GM10248 (cell line): Measurements from ENCODE around the gene PLA2G7.

Source experiments
- CTCF ChIA-PET: fragments of 300-600 bp; sonication (Branson Sonifier 250); formaldehyde crosslinking; extraction: SDS; loops from one replicate; lab custom pipeline; 2021; ENCODE audit warnings: antibody characterized with exemption; lab: Yijun Ruan, JAX
- POLR2A ChIA-PET: fragments of 350-650 bp; sonication (Branson Sonifier 250); formaldehyde crosslinking; extraction: SDS; loops from one replicate; lab custom pipeline; 2020; ENCODE audit warnings: antibody characterized with exemption; lab: Yijun Ruan, JAX
- DNase-seq: peaks from one replicate; pipeline ENCODE4 v3.0.0; 2012; ENCODE audit errors: extremely low spot score
- CTCF ChIP-seq: IDR thresholded peaks from 2 replicates; pipeline ENCODE4 v1.5.1; 2012; ENCODE audit warnings: mild to moderate bottlenecking, low read depth; ENCODE audit errors: extremely low read depth, missing control alignments, control extremely low read depth

PLA2G7 gene

GRCh38 chr6:46715141-46715540 is 20.0 kb downstream of the PLA2G7 start:
- CTCF ChIA-PET, result no interaction called here
- DNase-seq, result no peak
- no peak for TF ChIP-seq CTCF
- POLR2A ChIA-PET, result interaction anchor here (0.6 kb wide), 1 partner anchor 1033 kb away, joined by 3 read pairs; no protein-coding TSS in a partner anchor

DNA sequence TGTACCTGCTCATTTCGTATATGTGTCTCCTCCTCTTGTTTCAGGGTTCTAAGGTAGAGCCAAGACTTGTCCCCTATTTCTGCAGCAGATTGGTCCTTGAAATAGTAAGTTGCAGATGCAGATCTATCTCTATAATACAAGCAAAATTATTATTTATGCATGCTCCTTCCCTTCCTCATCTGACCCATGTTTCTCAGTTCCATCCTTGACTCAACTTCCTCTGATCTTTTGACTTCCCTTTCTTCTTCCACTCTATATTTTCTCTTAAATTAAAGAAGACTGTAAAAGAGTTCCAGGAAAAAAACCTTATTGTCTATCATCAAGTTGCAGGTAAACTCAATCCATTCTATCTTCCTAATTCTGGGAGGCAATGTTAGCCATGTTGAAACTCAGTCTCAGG is 23.7 kb downstream of the PLA2G7 start:
- CTCF ChIA-PET, result no interaction called here
- no peak for DNase-seq
- no peak for TF ChIP-seq CTCF
- POLR2A ChIA-PET, result no interaction called here

DNA sequence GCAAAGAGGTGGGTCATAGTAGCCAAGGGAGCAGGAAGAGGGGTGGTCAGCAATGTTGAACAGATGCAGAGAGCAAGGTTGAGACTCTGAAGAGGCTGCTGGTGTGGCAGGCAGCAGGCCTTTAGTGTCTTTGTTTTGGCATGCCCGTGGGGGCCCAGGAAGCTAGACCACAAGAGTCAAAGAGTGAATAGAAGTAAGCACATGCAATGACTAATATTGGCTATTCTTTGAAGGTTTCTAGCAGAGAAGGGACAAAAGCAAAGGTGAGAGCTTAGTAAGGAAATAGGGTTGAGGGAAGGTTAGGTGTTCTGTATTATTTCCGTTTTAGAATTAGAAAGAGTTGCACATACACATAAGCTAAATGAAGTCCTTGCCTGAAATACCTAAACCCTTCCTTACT is 28.7 kb downstream of the PLA2G7 start:
- TF ChIP-seq CTCF, result no peak
- DNase-seq, result no peak
- ChIA-PET CTCF (interaction anchor here (1.6 kb wide), 1 partner anchor 70 kb away, joined by 3 read pairs; no protein-coding TSS in a partner anchor), POLR2A (no interaction called here)

DNA sequence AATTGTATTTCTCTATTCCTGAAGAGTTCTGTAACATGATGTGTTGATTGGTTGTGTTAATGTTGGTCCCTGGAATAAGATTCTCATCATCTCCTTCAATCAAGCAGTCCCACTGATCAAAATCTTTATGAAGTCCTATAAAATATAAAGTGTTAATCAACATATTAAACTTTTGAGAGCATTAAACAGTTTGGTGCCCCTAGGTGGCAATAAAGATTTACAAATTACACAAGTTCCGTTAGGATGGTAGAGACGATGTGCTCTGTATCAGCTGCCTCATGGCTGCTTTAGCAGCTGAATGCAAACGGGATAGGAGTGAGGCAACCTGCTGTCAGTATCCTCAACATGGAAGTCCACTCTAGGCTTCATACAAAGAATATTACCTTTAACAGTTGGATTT is 30.6 kb downstream of the PLA2G7 start:
- ChIA-PET CTCF (interaction anchor here (1.0 to 1.4 kb wide), 2 partner anchors 67 to 78 kb away, joined by 3 read pairs; no protein-coding TSS in a partner anchor), POLR2A (no interaction called here)
- no peak for TF ChIP-seq CTCF
- DNase-seq, result no peak

- no peak for TF ChIP-seq CTCF
- POLR2A ChIA-PET, result no interaction called here
- no peak for DNase-seq
- CTCF ChIA-PET, result no interaction called here
These were observed 35.2 kb downstream of the PLA2G7 start for GRCh38 chr6:46699970-46700369.

DNA sequence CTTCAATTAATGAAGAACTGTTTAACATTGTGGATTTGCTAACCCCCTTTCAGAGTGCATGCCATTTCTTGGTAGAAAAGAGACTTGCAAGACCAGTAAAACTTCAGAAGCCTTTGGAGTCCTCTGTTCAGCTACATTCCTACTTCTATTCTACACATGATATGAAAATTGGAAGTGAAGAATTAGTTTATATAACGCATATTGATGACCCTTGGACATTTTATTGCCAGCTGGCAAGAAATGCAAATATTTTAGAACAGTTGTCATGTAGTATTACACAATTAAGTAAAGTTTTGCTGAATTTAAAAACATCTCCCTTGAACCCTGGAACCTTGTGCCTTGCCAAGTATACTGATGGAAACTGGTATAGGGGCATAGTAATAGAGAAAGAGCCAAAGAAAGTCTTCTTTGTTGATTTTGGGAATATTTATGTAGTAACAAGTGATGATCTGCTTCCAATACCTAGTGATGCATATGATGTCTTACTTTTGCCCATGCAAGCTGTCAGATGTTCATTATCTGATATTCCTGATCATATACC is 44.2 kb downstream of the PLA2G7 start:
- no peak for DNase-seq
- no peak for TF ChIP-seq CTCF
- POLR2A ChIA-PET, result no interaction called here
- CTCF ChIA-PET, result no interaction called here
